Brain microvascular endothelial cell (primary cell): ENCODE measurements around the gene OR2H1.

Source experiments
- DNase-seq: peaks from one replicate; pipeline ENCODE4 v3.0.0-alpha.2; 2020
- H3K27ac ChIP-seq: fragments of 250-450 bp; sonication (Bioruptor Pico); 2 replicates; pipeline ENCODE4 v1.5.1; 2020; ENCODE audit warnings: mild to moderate bottlenecking, moderate library complexity
- H3K27me3 ChIP-seq: fragments of 250-450 bp; sonication (Bioruptor Pico); replicated peaks from 2 replicates; pipeline ENCODE4 v1.5.1; 2020; ENCODE audit warnings: mild to moderate bottlenecking
- H3K36me3 ChIP-seq: fragments of 250-450 bp; sonication (Bioruptor Pico); replicated peaks from 2 replicates; pipeline ENCODE4 v1.5.1; 2020; ENCODE audit warnings: mild to moderate bottlenecking
- H3K4me3 ChIP-seq: 2 replicates; pipeline ENCODE4 v1.5.1; 2011; ENCODE audit warnings: low read depth, mild to moderate bottlenecking, control low read depth, low read length, moderate library complexity
- in situ Hi-C: cut with HindIII; loops from 2 replicates; pipeline ENCODE4 v1.10.0; 2017; ENCODE audit warnings: low sequenced_read_pairs, low pct_ligation_motif_present
- TF ChIP-seq, protein P1 (sequence below): IDR thresholded peaks from 2 replicates; pipeline ENCODE4 v1.5.1; 2011; ENCODE audit warnings: low read depth, mild to moderate bottlenecking, moderate library complexity, low read length, control low read depth, inconsistent platforms; ENCODE audit errors: missing control alignments

OR2H1 gene

DNA sequence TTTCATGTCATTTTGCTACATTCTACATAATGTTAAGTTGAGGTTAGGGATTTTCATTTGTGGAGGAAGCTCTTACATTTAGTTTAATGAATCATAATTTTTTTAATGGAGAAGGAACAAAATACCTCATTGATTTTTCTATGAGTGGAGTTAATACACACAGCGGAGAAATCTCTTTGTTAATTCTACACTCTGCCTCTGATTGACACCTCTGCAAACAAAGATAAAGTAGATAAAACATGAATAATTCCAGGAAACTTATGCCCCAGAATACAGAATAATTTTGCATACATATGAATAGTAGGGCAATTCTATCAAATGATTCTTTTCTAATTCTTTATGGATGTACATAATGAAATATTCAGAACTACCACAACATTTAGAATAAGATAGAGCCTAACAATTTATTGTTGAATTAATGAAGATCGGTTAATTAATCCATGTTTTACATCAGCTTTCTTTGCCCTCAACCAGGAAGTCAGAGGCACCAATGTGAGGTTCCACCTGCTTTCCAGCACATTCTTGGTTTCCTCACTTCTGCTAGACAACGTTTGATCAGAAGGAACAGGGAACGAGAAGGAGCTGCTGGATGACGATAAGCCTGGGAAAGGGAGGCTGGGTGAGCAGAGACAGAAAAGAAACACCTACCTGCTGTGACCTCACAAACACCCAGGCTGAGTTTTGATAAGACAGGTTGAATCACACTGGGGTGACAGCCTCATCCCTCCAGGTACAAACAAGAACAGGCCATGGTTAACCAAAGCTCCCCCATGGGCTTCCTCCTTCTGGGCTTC is 4.3 kb downstream of the OR2H1 start:
- Histone ChIP-seq H3K27me3 (no peaks in the 10 kb centered on the region), H3K27ac (no peak overlapping the region), H3K4me3 (no peak overlapping the region), H3K36me3 (no peaks in the 10 kb centered on the region)
- in situ Hi-C loops: no loop called here
- TF ChIP-seq, protein P1, sequence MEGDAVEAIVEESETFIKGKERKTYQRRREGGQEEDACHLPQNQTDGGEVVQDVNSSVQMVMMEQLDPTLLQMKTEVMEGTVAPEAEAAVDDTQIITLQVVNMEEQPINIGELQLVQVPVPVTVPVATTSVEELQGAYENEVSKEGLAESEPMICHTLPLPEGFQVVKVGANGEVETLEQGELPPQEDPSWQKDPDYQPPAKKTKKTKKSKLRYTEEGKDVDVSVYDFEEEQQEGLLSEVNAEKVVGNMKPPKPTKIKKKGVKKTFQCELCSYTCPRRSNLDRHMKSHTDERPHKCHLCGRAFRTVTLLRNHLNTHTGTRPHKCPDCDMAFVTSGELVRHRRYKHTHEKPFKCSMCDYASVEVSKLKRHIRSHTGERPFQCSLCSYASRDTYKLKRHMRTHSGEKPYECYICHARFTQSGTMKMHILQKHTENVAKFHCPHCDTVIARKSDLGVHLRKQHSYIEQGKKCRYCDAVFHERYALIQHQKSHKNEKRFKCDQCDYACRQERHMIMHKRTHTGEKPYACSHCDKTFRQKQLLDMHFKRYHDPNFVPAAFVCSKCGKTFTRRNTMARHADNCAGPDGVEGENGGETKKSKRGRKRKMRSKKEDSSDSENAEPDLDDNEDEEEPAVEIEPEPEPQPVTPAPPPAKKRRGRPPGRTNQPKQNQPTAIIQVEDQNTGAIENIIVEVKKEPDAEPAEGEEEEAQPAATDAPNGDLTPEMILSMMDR: no peak
- DNase-seq: no peak

DNA sequence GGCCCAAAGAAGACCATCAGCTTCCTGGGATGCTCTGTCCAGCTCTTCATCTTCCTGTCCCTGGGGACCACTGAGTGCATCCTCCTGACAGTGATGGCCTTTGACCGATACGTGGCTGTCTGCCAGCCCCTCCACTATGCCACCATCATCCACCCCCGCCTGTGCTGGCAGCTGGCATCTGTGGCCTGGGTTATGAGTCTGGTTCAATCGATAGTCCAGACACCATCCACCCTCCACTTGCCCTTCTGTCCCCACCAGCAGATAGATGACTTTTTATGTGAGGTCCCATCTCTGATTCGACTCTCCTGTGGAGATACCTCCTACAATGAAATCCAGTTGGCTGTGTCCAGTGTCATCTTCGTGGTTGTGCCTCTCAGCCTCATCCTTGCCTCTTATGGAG is 5.1 kb downstream of the OR2H1 start:
- Histone ChIP-seq H3K4me3 (no peak overlapping the region), H3K36me3 (no peaks in the 10 kb centered on the region), H3K27ac (no peak overlapping the region), H3K27me3 (no peaks in the 10 kb centered on the region)
- in situ Hi-C loops: no loop called here
- no peak for DNase-seq
- TF ChIP-seq, protein P1: no peak

DNA sequence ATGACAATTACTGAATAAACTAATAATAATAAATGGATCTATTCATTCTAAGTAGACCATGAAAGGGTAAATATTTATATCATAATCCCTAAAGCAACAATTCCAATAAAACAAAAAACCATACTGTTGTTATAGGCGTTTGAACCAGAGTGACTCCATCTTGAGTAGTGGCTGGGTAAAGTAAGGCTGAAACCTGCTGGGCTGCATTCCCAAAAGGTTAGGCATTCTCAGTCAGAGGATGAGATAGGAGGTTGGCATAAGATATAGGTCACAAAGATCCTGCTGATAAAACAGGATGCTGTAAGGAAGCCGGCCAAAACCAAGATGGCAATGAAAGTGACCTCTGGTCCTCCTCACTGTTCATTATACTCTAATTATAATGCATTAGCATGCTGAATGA is 8.3 kb downstream of the OR2H1 start:
- no peak for DNase-seq
- H3K27ac ChIP-seq: no peak overlapping the region
- TF ChIP-seq, protein P1: no peak
- no peaks in the 10 kb centered on the region for H3K36me3 ChIP-seq
- H3K4me3 ChIP-seq: no peak overlapping the region
- in situ Hi-C loops: no loop called here
- no peaks in the 10 kb centered on the region for H3K27me3 ChIP-seq

DNA sequence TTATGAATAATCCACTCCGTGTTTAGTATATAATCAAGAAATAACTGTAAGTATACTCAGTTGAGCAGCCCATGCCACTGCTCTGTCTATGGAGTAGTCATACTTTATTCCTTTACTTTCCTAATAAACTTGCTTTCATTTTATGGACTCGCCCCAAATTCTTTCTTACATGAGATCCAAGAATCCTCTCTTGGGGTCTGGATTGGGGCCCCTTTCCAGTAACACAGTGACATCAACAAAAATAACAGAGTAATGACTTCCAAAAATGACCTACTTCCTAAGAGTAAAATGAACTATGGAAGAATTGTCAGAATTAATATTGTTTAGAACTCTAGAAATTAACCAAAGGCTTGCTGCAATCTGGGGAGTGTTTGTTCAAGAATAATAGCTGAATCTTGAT is 8.8 kb downstream of the OR2H1 start:
- Histone ChIP-seq H3K36me3 (no peaks in the 10 kb centered on the region), H3K4me3 (no peak overlapping the region), H3K27ac (no peak overlapping the region), H3K27me3 (no peaks in the 10 kb centered on the region)
- TF ChIP-seq, protein P1: no peak
- in situ Hi-C loops: no loop called here
- DNase-seq: no peak

DNA sequence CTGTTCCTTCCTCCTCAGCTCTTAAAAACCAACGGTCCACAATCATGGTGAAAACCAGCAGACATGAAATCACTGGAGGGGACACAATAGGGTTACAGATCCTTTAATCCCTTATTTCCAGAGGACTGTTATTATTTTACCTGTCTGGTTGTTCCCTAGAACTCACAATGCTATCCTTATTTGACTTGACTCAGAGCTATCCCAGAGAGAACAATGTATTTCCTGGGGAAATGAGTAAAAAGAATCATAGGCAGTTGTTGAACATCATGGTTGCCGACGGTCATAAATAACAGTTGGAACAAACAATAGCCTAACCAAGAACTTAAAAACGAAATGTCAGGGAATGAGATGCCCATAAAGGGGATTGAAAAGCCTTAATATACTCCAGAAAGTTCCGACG is 9.3 kb downstream of the OR2H1 start:
- H3K27ac ChIP-seq: no peak overlapping the region
- DNase-seq: no peak
- H3K4me3 ChIP-seq: no peak overlapping the region
- H3K27me3 ChIP-seq: no peaks in the 10 kb centered on the region
- no peaks in the 10 kb centered on the region for H3K36me3 ChIP-seq
- in situ Hi-C loops: no loop called here
- TF ChIP-seq, protein P1: no peak

DNA sequence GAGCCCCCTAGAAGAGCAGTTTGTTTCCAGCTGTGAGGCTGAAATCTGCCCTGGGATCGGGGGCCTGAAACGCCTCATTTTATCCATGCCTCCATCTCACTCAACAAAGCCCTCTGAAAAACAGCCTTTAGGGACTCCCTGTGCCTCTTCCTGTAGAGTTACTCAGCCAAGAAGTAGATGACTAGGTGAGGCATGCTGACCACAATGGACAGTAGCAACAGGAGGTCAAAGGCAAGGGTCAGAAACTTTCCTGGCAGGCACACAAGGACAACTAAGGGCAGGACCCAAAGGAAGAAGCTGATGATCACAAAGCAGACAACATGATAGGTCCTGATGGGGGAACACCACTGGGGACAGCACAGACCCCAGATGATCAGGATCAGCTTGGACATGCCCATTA is 18.0 kb downstream of the OR2H1 start:
- Histone ChIP-seq H3K27ac (no peak overlapping the region), H3K36me3 (no peaks in the 10 kb centered on the region), H3K4me3 (no peak overlapping the region), H3K27me3 (no peaks in the 10 kb centered on the region)
- in situ Hi-C loops: no loop called here
- DNase-seq: no peak
- TF ChIP-seq, protein P1: no peak
